ENCODE data around the gene TMEM94.
"Not testable (repeated sequence)": the region's sequence is repeated elsewhere in the genome, so short reads cannot be mapped to it uniquely, and the experiment has no call there.

TMEM94 gene

DNA sequence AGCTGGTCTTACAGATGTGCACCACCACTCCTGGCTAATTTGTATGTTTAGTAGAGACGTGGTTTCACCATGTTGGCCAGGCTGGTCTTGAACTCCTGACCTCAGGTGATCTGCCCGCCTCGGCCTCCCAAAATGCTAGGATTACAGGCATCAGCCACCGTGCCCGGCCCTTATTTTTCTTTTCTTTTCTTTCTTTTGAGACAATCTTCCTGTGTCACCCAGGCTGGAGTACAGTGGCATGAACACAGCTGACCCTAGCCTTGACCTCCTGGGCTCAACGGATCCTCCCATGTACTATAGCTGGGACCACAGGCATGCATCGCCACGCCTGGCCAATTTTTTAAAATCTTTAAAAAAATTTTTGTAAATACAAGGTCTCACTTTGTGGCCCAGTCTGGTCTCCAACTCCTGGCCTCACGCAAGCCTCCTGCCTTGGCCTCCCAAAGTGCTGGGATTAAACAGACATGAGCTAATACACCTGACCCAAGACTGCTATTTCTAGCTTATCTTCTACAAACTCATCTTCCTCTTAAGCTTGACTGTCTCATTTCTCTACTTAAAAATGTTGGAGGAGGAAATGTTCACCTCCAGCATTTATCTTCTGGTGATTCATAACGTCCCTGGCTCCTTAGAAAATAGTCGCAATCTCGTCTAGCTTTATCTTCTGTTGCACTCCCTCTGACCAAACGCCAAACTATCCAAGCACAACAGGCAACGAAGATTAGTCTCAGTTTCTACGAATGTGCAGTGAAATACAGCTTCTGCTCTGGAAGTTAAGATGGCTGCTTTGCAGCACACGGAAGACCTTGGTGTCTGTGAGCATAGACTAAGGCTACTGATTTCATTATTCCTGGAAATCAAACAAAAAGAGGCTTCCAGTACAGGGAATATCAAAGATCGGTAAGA is 8.2 kb upstream of the TMEM94 start:
- DNase-seq = no peak

DNA sequence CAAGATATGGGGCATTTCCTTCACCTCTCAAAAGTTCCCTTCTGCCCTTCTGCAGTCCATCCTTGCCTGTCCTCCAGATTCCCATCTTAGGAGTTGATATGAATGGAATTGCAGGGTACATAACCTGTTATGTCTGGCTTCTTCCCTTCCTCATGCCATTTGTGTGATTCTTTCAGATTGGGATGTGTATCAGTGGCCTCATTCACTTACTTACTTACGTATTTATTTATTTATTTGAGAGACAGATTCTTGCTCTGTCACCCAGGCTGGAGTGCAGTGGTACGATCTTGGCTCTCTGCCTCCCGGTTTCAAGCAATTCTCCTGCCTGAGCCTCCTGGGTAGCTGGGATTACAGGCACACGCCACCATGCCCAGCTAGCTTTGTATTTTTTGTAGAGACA is 6.2 kb upstream of the TMEM94 start:
- DNase-seq = no peak

- no peak for DNase-seq
These were observed 2.2 kb upstream of the TMEM94 start for GRCh38 chr17:75454193-75454592.

DNA sequence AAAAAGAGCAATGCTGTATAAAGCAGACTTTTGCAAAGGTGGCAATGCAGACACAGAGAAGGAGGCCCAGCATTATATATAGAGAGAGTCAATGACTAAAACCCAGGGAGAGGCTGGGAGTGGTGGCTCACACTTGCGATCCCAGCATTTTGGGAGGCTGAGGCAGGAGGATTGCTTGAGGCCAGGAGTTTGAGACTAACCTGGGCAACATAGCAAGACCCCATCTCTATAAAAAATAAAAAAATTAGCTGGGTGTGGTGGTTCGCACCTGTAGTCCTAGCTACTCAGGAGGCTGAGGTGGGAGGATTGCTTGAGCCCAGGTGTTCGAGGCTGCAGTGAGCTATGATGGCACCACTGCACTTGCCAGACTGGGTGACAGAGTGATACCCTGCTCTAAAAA is 1.8 kb upstream of the TMEM94 start:
- DNase-seq = not testable (repeated sequence)

DNA sequence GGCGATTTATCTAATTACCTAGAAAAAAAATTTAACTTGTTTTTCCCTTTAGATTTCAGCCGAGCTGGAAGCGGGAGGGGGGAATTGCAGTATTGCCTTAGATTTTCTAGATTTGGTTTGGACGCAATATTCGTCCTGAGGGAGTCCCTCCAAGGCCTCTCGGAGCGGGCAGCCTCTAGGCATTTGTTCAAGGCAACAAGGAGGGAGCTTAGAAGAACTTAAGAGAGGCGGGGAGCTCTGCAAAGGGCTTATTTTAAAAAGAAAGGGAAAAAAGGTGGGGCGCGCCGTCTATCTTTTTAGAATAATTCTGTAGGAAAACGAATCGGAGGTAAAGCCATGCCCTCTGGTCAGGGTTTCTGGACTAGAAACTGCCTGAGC is 407 bp upstream of the TMEM94 start:
- no peak for DNase-seq

- peak; percentile 17 for DNase-seq
These were observed 716 bp downstream of the TMEM94 start for GRCh38 chr17:75457047-75457654.

DNA sequence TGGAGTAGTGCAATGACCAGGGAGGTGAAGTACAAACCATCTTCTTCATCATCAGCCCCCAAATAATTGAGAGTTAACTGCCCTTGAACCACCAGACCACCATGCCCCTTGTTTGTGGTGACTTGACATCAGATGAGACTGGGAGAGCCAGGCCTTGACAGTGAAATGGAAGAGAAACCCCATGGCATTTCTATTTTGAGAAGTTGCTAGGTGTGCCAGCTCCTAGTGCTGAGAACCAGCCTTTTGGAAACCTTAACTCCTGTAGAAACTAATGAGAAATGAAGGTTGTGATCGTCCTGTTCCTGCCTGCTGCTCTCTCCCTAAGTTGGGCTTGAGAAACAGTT is 2.8 kb downstream of the TMEM94 start:
- DNase-seq = no peak

GRCh38 chr17:75459590-75460267 is 3.3 kb downstream of the TMEM94 start:
- peak; percentile 71 for DNase-seq

- no peak for DNase-seq
These were observed 3.9 kb downstream of the TMEM94 start for GRCh38 chr17:75460295-75460694.

DNA sequence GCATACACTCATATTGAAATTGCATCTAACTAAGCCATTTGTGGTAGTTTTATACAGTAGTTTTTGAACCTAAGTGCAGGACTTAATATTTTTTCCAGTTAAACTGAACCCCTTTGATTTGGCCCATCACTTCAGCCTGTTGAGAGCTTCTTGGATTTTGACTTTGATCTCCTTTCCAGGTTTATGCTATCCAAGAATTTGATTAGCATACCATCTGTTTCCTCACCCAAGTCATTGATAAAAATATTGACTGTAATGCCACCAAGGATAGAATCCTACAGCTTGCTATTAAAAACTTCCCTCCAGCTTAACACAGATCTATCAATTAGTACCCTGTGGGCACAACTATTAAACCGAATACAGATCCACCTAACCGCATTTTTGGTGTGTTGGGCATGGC is 7.2 kb downstream of the TMEM94 start:
- DNase-seq = no peak

- DNase-seq = no peak
These were observed 8.6 kb downstream of the TMEM94 start for GRCh38 chr17:75465039-75465438.

DNA sequence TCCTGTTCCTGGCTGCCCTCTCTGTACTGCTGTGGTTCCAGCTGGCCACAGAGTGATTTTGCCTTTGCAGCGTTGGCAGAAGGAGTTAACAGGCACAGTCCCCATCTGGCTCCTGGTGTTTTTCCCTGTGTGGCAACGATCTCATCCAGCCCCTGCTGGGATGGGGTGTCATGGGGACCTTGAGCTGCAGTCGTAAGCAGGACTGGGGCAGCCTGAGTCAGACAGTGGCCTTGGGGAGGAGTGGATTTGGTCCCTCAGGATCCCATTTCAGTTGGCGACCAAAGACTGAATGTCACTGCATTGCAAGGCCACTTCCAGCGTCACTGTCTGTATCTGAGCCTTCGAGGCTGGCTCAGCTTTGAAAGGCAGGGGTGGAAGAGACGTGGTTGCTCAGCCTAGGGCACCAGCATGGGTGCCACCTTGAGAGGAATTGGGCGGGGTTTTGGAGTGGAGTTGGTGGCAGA is 11.9 kb downstream of the TMEM94 start:
- DNase-seq = no peak

DNA sequence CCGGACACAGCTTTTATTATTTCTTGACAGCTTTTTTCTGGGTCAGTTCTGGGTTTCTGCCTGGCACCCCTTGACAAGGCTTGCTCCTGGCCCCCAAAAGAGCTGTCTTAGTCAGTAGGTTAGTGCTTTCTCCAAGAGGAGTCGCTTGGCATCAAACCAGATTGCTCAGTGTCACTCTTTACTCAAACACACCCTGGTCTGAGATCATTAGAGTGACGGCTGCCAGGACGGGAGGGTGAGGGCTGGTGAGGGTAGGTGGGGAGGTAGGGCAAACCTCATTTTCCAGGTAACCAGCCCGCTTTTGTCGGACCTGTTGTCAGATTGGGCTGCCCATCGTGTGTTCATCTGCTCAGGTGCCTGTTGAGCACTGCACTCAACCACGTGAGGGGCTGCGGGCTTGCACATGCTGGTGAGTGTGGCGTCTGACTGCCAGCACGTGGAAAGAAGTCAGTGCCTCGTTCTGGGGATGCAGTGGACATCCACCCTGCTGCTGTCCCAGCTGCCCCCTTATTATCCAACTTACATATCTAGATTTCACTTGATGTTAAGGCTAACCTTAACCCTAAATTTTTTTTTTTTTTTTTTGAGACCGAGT is 12.4 kb downstream of the TMEM94 start:
- DNase-seq = no peak

- no peak for DNase-seq
These were observed 14.8 kb downstream of the TMEM94 start for GRCh38 chr17:75471207-75471606.

DNA sequence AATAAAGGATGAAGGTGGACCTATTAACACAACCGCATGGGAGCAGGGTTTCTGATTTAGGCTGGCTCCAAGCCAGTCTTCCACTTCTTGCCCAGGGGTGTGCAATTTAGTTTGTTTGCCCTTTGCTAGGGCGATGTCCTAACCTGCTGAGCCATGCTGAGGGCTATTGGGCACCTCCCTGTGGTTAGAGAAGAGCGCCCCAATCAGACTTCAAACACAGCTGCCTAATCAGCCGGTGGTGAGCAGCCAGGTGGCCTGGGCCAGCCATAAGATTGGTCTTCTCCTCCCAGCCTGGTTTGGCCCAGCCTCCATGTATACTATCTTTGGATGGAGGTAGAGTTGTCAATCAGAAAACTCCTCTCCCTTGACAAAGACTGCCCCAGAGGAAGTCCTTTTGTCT is 15.7 kb downstream of the TMEM94 start:
- no peak for DNase-seq

GRCh38 chr17:75473246-75473645 is 16.8 kb downstream of the TMEM94 start:
- DNase-seq = no peak

GRCh38 chr17:75474736-75475135 is 18.3 kb downstream of the TMEM94 start:
- no peak for DNase-seq

DNA sequence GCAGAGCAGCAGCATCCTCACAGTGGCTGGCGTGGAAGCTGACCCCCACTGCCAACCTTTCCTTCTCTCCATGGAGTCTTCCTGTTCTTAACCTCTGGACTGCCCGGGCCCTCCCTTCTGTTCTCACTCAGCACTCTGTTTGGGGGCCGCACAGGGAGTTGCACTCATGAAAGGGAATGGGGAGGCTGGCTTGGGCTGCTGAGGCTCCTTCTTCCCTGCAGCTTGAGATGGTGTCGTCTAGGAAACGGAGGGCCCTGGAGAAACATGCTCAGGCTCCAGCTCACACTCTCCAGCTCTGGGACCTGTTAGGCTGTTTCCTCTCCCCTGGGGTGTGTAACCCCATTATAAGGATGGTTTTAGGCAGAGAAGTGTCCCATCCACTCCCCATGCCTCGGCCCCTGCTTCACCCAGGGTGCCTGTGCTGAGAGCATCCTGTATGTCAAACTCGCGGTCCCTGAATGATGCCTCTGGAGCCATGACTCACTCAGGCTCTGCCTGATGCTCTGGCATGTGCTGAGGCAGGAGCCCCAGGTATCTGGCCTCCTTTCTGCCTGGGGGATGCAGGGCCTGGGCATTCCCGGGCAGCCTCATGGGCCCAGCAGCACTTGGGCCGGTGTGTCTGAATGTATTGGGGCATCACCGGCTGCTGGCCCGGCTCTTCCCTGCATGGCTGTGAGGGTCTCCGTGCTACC is 18.9 kb downstream of the TMEM94 start:
- no peak for DNase-seq

- no peak for DNase-seq
These were observed 19.4 kb downstream of the TMEM94 start for GRCh38 chr17:75475851-75476250.

- no peak for DNase-seq
These were observed 19.8 kb downstream of the TMEM94 start for GRCh38 chr17:75476271-75476671.

GRCh38 chr17:75476752-75477489 is 20.5 kb downstream of the TMEM94 start:
- DNase-seq = no peak

GRCh38 chr17:75477490-75477862 is 21.0 kb downstream of the TMEM94 start:
- not testable (repeated sequence) for DNase-seq
